CD14-positive monocyte (primary cell): Measurements from ENCODE around the gene C5orf34. TPM values are rescaled to one million over a fixed set of nuclear protein-coding genes. Genes with fewer than 3 reads are reported as not detected.

ENCODE experiments used
- DNase-seq, 3 donors: peaks; one replicate each; pipeline ENCODE4 v3.0.0-alpha.2; 2011 to 2022
- H2AFZ ChIP-seq: 2 replicates; pipeline ENCODE4 v1.6.0; 2012; ENCODE audit warnings: mild to moderate bottlenecking, low read depth, low read length, inconsistent platforms; ENCODE audit not compliant: insufficient read depth, poor library complexity, severe bottlenecking
- H3K27ac ChIP-seq, 2 donors: 1 replicate in 1 of 2; 2 replicates in 1 of 2; pipeline ENCODE4 v1.5.1; 2012 to 2013; ENCODE audit warnings: low read length in 2 of 2, control low read depth in 1 of 2, inconsistent platforms in 1 of 2, low read depth in 1 of 2, mild to moderate bottlenecking in 1 of 2
- H3K27me3 ChIP-seq, 2 donors: one replicate each; pipeline versions ENCODE4 v1.6.0 to v1.6.1; 2011 to 2013; ENCODE audit warnings: low read length in 2 of 2; ENCODE audit not compliant: control insufficient read depth in 2 of 2, insufficient read depth in 2 of 2
- H3K36me3 ChIP-seq, 2 donors: replicated peaks in 1 of 2; 1 replicate in 1 of 2; 2 replicates in 1 of 2; pipeline versions ENCODE4 v1.5.1 to v1.6.1; 2012 to 2013; ENCODE audit warnings: low read length in 2 of 2, control low read depth in 1 of 2, inconsistent platforms in 1 of 2, mild to moderate bottlenecking in 1 of 2; ENCODE audit not compliant: insufficient read depth in 2 of 2, control insufficient read depth in 1 of 2
- H3K4me1 ChIP-seq, 2 donors: 1 replicate in 1 of 2; 2 replicates in 1 of 2; pipeline versions ENCODE4 v1.5.1 to v1.6.1; 2012 to 2013; ENCODE audit warnings: low read length in 2 of 2, control low read depth in 1 of 2, inconsistent platforms in 1 of 2, mild to moderate bottlenecking in 1 of 2, moderate library complexity in 1 of 2; ENCODE audit not compliant: insufficient read depth in 2 of 2, control insufficient read depth in 1 of 2
- H3K4me2 ChIP-seq: replicated peaks from 2 replicates; pipeline ENCODE3; 2012; ENCODE audit warnings: low read length, moderate library complexity, mild to moderate bottlenecking; ENCODE audit not compliant: poor library complexity, severe bottlenecking; ENCODE audit errors: extremely low read depth
- H3K4me3 ChIP-seq, 3 experiments: fragments of 200-600 bp in 1 of 3; sonication (generic) in 1 of 3; replicated peaks in 1 of 3; 1 replicate in 2 of 3; 2 replicates in 1 of 3; pipeline ENCODE4 v1.5.1; 2011 to 2013; ENCODE audit warnings: low read length in 3 of 3, mild to moderate bottlenecking in 3 of 3, control low read depth in 2 of 3, low read depth in 2 of 3, inconsistent platforms in 1 of 3, moderate library complexity in 1 of 3
- H3K79me2 ChIP-seq: 2 replicates; pipeline ENCODE4 v1.6.0; 2012; ENCODE audit warnings: mild to moderate bottlenecking, control low read depth, inconsistent platforms, low read length, moderate library complexity; ENCODE audit not compliant: insufficient read depth
- H3K9ac ChIP-seq: 2 replicates; pipeline ENCODE4 v1.6.0; 2017; ENCODE audit warnings: low read length, mild to moderate bottlenecking; ENCODE audit not compliant: insufficient read depth, poor library complexity, severe bottlenecking
- H3K9me3 ChIP-seq, 2 donors: replicated peaks in 1 of 2; 1 replicate in 1 of 2; 2 replicates in 1 of 2; pipeline versions ENCODE4 v1.5.1 to v1.6.1; 2012 to 2013; ENCODE audit warnings: low read length in 2 of 2, control low read depth in 1 of 2; ENCODE audit not compliant: control insufficient read depth in 1 of 2, insufficient read depth in 1 of 2
- H4K20me1 ChIP-seq: 2 replicates; pipeline ENCODE4 v1.6.0; 2012; ENCODE audit warnings: mild to moderate bottlenecking, low read length, control low read depth, moderate library complexity; ENCODE audit not compliant: insufficient read depth
- H3K27ac Mint-ChIP-seq, 7 donors: one replicate each; pipeline ENCODE4 v1.8.0; 2020; ENCODE audit warnings: mild to moderate bottlenecking in 7 of 7, mixed read lengths in 7 of 7, moderate library complexity in 6 of 7, inconsistent platforms in 2 of 7
- H3K27me3 Mint-ChIP-seq, 3 donors: one replicate each; pipeline ENCODE4 v1.8.0; 2021 to 2022; ENCODE audit warnings: low read depth in 3 of 3, mild to moderate bottlenecking in 3 of 3, mixed read lengths in 3 of 3, moderate library complexity in 3 of 3, inconsistent platforms in 1 of 3
- H3K36me3 Mint-ChIP-seq, 2 donors: one replicate each; pipeline ENCODE4 v1.8.0; 2020; ENCODE audit warnings: mixed read lengths in 2 of 2, inconsistent platforms in 1 of 2, mild to moderate bottlenecking in 1 of 2
- H3K4me1 Mint-ChIP-seq: one replicate; pipeline ENCODE4 v1.8.0; 2020; ENCODE audit warnings: mild to moderate bottlenecking, mixed read lengths
- H3K4me3 Mint-ChIP-seq, 2 donors: one replicate each; pipeline ENCODE4 v1.8.0; 2020; ENCODE audit warnings: mild to moderate bottlenecking in 2 of 2, mixed read lengths in 2 of 2, moderate library complexity in 1 of 2
- H3K9me3 Mint-ChIP-seq, 7 donors: one replicate each; pipeline ENCODE4 v1.8.0; 2020 to 2022; ENCODE audit warnings: mixed read lengths in 7 of 7, mild to moderate bottlenecking in 6 of 7, moderate library complexity in 6 of 7, inconsistent platforms in 2 of 7
- CTCF ChIP-seq: fragments of 200-600 bp; IDR thresholded peaks from one replicate; pipeline ENCODE4 v1.8.0; 2022; ENCODE audit warnings: antibody characterized with exemption, mild to moderate bottlenecking
- WGBS: methylation state at CpG from one replicate; pipeline ENCODE4 v1.1.5; 2013; ENCODE audit warnings: missing lambda C conversion rate; ENCODE audit not compliant: insufficient coverage; 5-methylcytosine and 5-hydroxymethylcytosine counted together
- intact Hi-C, 2 donors: fragments of 100-400 bp; cut with micrococcal nuclease; formaldehyde crosslinking; loops; one replicate each; pipeline versions ENCODE4 v1.15.0 to v1.15.1; 2023
- polyA plus RNA-seq, 3 donors: library from polyadenylated mRNA; depleted of rRNA in 1 of 3; unstranded in 2 of 3; stranded (reverse) in 1 of 3; fragments of 300-500 nt in 2 of 3; fragments of >200 nt in 1 of 3; fragmentation: Illumina TruSeq in 2 of 3; gene quantifications; 1 replicate in 2 of 3; 2 replicates in 1 of 3; pipeline ENCODE4 v1.2.3, GENCODE V29; 2012 to 2021

The C5orf34 gene
- polyA plus RNA-seq, 3 donors = 0.17 to 0.59 (median 0.29) TPM

DNA sequence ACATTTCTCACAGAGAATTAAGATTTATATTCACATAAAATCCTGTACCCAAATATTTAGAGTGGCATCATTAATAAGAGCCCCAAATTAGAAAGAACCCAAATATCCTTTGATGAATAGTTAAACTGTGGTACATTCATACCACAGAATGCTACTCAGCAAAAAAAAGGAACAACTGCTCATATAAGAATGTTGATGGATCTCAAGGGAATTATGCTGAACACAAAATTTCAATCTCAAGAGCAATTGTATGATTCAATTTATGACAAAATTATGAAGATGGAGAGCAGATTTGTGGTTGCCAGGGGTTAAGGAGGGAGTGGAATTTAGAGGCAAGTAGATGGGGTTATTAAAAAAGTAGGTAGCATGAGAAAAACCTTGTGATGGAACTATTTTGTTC lies 46.4 kb upstream of the C5orf34 start:
- Mint-ChIP-seq H3K36me3 (no peaks in the 10 kb centered on the region), H3K4me1 (peaks cover 8% of the 10 kb centered on the region), H3K27me3 (peaks cover 2 to 7% (median 3%) of the 10 kb centered on the region in 3 donors), H3K27ac (no peak overlapping the region), H3K9me3 (peaks cover 0 to 2% (median 0%) of the 10 kb centered on the region in 7 donors), H3K4me3 (no peak overlapping the region)
- Histone ChIP-seq H3K79me2 (peaks cover 5% of the 10 kb centered on the region), H3K27ac (no peak overlapping the region), H3K9ac (no peak overlapping the region), H3K4me1 (peaks cover 6 to 8% of the 10 kb centered on the region in 2 donors), H3K4me2 (no peak overlapping the region), H3K9me3 (no peaks in the 10 kb centered on the region), H3K36me3 (no peaks in the 10 kb centered on the region), H3K4me3 (no peak overlapping the region), H3K27me3 (peaks cover 0 to 2% of the 10 kb centered on the region in 2 donors), H4K20me1 (no peaks in the 10 kb centered on the region), H2AFZ (no peak overlapping the region)
- no peak for TF ChIP-seq CTCF
- no peak for DNase-seq
- intact Hi-C loops = no loop called here

- Histone ChIP-seq H3K79me2 (peaks cover 17% of the 10 kb centered on the region), H3K27me3 (peaks cover 0 to 2% of the 10 kb centered on the region in 2 donors), H3K4me3 (no peak overlapping the region), H3K4me1 (peaks cover 12 to 16% of the 10 kb centered on the region in 2 donors), H3K4me2 (no peak overlapping the region), H3K9me3 (no peaks in the 10 kb centered on the region), H3K36me3 (no peaks in the 10 kb centered on the region), H2AFZ (no peak overlapping the region), H3K27ac (no peak overlapping the region), H4K20me1 (peaks cover 5% of the 10 kb centered on the region), H3K9ac (no peak overlapping the region)
- Mint-ChIP-seq H3K4me1 (peaks cover 17% of the 10 kb centered on the region), H3K9me3 (no peaks in the 10 kb centered on the region), H3K27ac (no peak overlapping the region), H3K4me3 (no peak overlapping the region), H3K36me3 (no peaks in the 10 kb centered on the region), H3K27me3 (peaks cover 2 to 7% (median 3%) of the 10 kb centered on the region in 3 donors)
- intact Hi-C loops = no loop called here
- no peak for DNase-seq
- TF ChIP-seq CTCF = no peak
- WGBS = 17% methylated on average over 1 of the region's 2 CpGs
Measured at GRCh38 chr5:43560128-43560527, 45.2 kb upstream of the C5orf34 start.
